Prostate gland (tissue), 2 donors: ENCODE data around the gene KRTAP5-8. TPM values are rescaled to one million over a fixed set of nuclear protein-coding genes. Genes with fewer than 3 reads are reported as not detected.

ENCODE experiments used
- DNase-seq: peaks from one replicate; pipeline ENCODE4 v3.0.0-alpha.2; 2019; ENCODE audit warnings: low spot score
- H3K27ac ChIP-seq, 2 donors: fragments of 200-600 bp; sonication (generic); 2 replicates each; pipeline ENCODE4 v1.5.1; 2017 to 2019
- H3K27me3 ChIP-seq: fragments of 200-600 bp; sonication (generic); replicated peaks from 2 replicates; pipeline ENCODE4 v1.5.1; 2019; ENCODE audit not compliant: insufficient read depth
- H3K36me3 ChIP-seq, 2 donors: fragments of 200-600 bp; sonication (generic); 1 replicate in 1 of 2; 2 replicates in 1 of 2; pipeline versions ENCODE4 v1.5.1 to v1.8.1; 2017 to 2019
- H3K4me1 ChIP-seq: fragments of 200-600 bp; sonication (generic); replicated peaks from 2 replicates; pipeline ENCODE4 v1.5.1; 2019
- H3K4me3 ChIP-seq, 2 donors: fragments of 200-600 bp; sonication (generic); 2 replicates each; pipeline ENCODE4 v1.5.1; 2017 to 2019
- H3K9me3 ChIP-seq: fragments of 200-600 bp; sonication (generic); 2 replicates; pipeline ENCODE4 v1.5.1; 2017
- POLR2A ChIP-seq: fragments of 450-650 bp; IDR thresholded peaks from one replicate; pipeline ENCODE4 v1.6.1; 2016; ENCODE audit warnings: antibody characterized with exemption, mild to moderate bottlenecking
- POLR2AphosphoS5 ChIP-seq: sonication (generic); formaldehyde crosslinking; IDR thresholded peaks from one replicate; pipeline ENCODE4 v1.6.1; 2017; ENCODE audit warnings: antibody characterized with exemption
- WGBS: methylation state at CpG from one replicate; pipeline ENCODE4 v1.1.5; 2018; 5-methylcytosine and 5-hydroxymethylcytosine counted together
- intact Hi-C: fragments of 100-400 bp; cut with DNase I; formaldehyde crosslinking; loops from one replicate; pipeline ENCODE4 v1.14.2; 2022
- total RNA-seq, 2 donors: library from RNA; depleted of rRNA; stranded (reverse); fragments of >200 nt; gene quantifications; one replicate each; pipeline ENCODE4 v1.1.0, GENCODE V29; 2016
- TF ChIP-seq, protein P1 (sequence below), 4 experiments: fragments of 200-600 bp in 2 of 4; fragments of 450-650 bp in 2 of 4; sonication (generic) in 2 of 4; IDR thresholded peaks; 1 replicate in 3 of 4; 2 replicates in 1 of 4; pipeline ENCODE4 v1.5.1; 2016 to 2019; ENCODE audit warnings: antibody characterized with exemption in 4 of 4, mild to moderate bottlenecking in 2 of 4, moderate library complexity in 2 of 4

The KRTAP5-8 gene
- total RNA-seq, 2 donors from 2014 or later = 2.8 TPM; not detected in 1

DNA sequence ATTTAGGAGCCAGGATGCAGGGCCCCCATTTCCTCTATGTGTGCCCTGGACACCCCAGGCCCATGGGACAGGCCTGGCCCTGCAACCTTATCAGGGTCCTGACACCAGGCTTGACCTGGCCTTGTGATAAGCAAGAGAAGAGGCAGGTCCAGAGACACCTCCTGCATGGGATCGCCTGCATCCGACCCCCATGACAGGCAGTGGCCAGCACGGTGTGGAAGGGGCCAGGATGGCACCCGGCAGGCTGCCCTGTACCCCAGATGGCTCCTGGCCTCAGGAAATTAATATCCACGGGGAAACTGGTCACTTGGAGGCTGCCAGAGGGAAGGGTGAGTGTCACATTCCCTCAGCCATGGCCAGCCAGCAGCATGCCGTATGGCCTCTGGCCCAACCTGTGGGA, 17.2 kb downstream of the KRTAP5-8 start:
- Histone ChIP-seq H3K27me3 (no peaks in the 10 kb centered on the region), H3K27ac (no peak overlapping the region), H3K4me1 (no peaks in the 10 kb centered on the region), H3K36me3 (no peaks in the 10 kb centered on the region), H3K4me3 (no peak overlapping the region), H3K9me3 (no peaks in the 10 kb centered on the region)
- no peak for DNase-seq
- WGBS = 94% methylated on average over 6 of the region's 6 CpGs
- intact Hi-C loops = no loop called here
- TF ChIP-seq POLR2A (no peak), POLR2AphosphoS5 (no peak)
- TF ChIP-seq, protein P1, sequence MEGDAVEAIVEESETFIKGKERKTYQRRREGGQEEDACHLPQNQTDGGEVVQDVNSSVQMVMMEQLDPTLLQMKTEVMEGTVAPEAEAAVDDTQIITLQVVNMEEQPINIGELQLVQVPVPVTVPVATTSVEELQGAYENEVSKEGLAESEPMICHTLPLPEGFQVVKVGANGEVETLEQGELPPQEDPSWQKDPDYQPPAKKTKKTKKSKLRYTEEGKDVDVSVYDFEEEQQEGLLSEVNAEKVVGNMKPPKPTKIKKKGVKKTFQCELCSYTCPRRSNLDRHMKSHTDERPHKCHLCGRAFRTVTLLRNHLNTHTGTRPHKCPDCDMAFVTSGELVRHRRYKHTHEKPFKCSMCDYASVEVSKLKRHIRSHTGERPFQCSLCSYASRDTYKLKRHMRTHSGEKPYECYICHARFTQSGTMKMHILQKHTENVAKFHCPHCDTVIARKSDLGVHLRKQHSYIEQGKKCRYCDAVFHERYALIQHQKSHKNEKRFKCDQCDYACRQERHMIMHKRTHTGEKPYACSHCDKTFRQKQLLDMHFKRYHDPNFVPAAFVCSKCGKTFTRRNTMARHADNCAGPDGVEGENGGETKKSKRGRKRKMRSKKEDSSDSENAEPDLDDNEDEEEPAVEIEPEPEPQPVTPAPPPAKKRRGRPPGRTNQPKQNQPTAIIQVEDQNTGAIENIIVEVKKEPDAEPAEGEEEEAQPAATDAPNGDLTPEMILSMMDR (IDR thresholded peaks at IDR 0.05) = no peak

DNA sequence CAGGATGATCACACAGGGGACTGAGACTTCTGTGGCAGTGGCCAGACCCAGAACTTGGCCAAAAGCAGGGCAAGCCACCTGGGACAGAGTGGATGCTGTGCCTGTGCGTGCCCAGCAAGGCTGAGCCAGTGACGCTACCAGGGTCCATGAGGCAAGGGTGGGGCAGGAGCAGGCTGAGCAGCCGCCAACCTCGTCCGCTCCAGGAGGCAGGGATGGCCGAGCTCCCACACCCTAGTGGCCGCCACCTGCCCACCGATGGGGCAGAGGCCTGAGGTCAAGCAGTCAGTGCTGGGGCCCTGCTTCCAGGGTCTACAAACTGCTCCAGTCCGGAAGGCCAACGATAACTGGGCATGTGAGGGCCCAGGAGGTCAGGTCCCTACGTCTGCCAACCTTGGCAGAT, 17.7 kb downstream of the KRTAP5-8 start:
- intact Hi-C loops = no loop called here
- Histone ChIP-seq H3K4me1 (no peaks in the 10 kb centered on the region), H3K9me3 (no peaks in the 10 kb centered on the region), H3K36me3 (no peaks in the 10 kb centered on the region), H3K27me3 (no peaks in the 10 kb centered on the region), H3K27ac (no peak overlapping the region), H3K4me3 (no peak overlapping the region)
- no peak for DNase-seq
- WGBS = 95% methylated on average over 11 of the region's 11 CpGs
- TF ChIP-seq POLR2AphosphoS5 (no peak), POLR2A (no peak)
- TF ChIP-seq, protein P1 (IDR thresholded peaks at IDR 0.05) = no peak

DNA sequence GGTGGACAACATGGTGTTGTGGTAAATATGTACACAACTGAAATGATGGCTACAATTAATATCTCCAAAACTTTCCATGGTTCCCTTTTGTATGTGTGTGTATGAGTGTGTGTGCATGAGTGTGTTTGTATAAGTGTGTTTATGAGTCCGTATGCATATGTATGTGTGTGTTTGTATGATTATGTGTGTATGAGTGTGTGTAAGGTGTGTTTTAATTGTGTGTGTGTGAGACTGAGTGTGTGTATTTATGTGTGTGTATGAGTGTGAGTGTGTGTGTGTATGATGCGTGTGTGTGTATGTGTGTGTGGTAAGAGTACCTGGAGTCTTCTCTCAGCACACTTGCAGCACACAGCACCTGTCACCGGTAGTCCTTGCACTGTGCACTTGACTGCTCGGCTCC, 18.2 kb downstream of the KRTAP5-8 start:
- intact Hi-C loops = no loop called here
- TF ChIP-seq POLR2AphosphoS5 (no peak), POLR2A (no peak)
- TF ChIP-seq, protein P1 (IDR thresholded peaks at IDR 0.05) = no peak
- no peaks in the 10 kb centered on the region for H3K4me1 ChIP-seq
- no peaks in the 10 kb centered on the region for H3K9me3 ChIP-seq
- 86% methylated on average over 4 of the region's 4 CpGs for WGBS
- H3K27ac ChIP-seq = no peak overlapping the region
- H3K36me3 ChIP-seq = no peaks in the 10 kb centered on the region
- H3K4me3 ChIP-seq = no peak overlapping the region
- DNase-seq = no peak
- no peaks in the 10 kb centered on the region for H3K27me3 ChIP-seq

DNA sequence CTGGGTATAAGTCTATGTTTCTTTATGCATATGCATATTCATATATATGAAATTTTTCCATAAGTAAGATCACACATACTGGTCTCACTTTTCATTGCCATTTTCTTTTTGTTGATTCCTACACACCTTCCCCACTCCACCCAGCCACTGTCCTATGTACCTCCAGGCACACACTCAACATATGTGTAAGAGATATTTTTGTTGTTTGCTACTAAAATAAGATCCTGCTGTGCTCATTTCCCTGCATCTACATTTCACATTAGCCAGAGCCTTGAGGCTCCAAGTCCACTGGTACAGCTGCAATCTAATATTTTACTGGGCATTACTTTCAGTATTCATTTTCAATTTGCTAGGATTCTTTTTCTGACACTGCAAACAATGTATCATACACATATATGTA, 19.4 kb downstream of the KRTAP5-8 start:
- no peaks in the 10 kb centered on the region for H3K4me1 ChIP-seq
- DNase-seq = no peak
- intact Hi-C loops = no loop called here
- H3K4me3 ChIP-seq = no peak overlapping the region
- H3K9me3 ChIP-seq = no peaks in the 10 kb centered on the region
- H3K27ac ChIP-seq = no peak overlapping the region
- H3K36me3 ChIP-seq = no peaks in the 10 kb centered on the region
- no peaks in the 10 kb centered on the region for H3K27me3 ChIP-seq
- TF ChIP-seq POLR2A (no peak), POLR2AphosphoS5 (no peak)
- TF ChIP-seq, protein P1 (IDR thresholded peaks at IDR 0.05) = no peak

DNA sequence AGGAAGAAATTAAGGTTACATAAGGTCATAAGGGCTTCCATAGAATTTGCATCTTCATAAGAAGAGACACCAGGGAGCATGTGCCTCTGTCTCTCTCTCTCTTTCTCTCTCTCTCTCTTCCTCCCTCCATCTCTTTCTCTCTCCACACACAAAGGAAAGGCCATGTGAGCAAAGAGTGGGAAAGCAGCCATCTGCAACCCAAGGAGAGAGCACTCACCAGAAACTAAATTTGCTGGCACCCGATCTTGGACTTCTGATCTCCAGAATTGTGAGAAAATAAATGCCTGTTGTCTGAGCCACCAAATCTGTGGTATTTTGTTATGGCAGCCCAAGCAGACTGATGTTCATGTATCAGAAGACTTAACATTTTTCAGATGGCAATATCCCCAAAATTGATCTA, 21.2 kb downstream of the KRTAP5-8 start:
- WGBS = 79% methylated on average over 1 of the region's 1 CpG
- Histone ChIP-seq H3K9me3 (no peaks in the 10 kb centered on the region), H3K36me3 (no peaks in the 10 kb centered on the region), H3K27ac (no peak overlapping the region), H3K27me3 (no peaks in the 10 kb centered on the region), H3K4me1 (no peaks in the 10 kb centered on the region), H3K4me3 (no peak overlapping the region)
- intact Hi-C loops = no loop called here
- DNase-seq = no peak
- TF ChIP-seq, protein P1 (IDR thresholded peaks at IDR 0.05) = no peak
- no peak for TF ChIP-seq POLR2AphosphoS5
- no peak for TF ChIP-seq POLR2A
